Measurements from ENCODE around the gene TTLL5.

DNA sequence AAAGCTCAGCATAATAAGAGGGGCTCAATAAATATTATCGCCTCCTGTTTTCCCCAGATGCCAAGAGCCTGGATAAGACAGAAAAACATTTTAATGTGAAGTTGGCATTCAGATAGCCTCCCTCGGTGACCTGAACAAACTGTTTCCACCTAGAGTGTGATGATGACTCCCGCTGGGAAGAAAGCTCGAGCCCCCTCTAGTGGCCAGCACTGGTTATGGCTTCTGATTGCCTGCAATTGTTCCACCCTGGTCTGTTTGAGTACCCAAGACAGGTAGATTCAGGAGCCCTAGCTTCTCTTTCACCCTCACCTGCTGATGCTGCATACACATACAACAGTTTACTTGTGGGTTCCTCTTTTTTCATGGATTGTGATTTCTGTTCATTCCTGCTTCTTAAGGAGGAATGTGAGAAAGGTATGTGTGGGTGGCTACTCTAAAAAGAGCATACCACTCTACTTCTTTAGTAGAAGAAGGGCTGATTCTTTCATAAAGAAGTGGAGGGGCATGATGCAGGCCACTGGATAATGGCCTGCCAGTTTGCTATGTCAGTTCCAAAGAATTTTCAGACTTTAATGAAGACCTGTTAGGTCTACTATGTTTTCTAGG lies 6.8 kb upstream of the TTLL5 start:
- TF ChIP-seq, protein P1, sequence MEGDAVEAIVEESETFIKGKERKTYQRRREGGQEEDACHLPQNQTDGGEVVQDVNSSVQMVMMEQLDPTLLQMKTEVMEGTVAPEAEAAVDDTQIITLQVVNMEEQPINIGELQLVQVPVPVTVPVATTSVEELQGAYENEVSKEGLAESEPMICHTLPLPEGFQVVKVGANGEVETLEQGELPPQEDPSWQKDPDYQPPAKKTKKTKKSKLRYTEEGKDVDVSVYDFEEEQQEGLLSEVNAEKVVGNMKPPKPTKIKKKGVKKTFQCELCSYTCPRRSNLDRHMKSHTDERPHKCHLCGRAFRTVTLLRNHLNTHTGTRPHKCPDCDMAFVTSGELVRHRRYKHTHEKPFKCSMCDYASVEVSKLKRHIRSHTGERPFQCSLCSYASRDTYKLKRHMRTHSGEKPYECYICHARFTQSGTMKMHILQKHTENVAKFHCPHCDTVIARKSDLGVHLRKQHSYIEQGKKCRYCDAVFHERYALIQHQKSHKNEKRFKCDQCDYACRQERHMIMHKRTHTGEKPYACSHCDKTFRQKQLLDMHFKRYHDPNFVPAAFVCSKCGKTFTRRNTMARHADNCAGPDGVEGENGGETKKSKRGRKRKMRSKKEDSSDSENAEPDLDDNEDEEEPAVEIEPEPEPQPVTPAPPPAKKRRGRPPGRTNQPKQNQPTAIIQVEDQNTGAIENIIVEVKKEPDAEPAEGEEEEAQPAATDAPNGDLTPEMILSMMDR (IDR thresholded peaks at IDR 0.05; ENCODE audit: insufficient read depth, low read length, poor library complexity, severe bottlenecking), result peak; percentile 83
- no peak for TF ChIP-seq EZH2phosphoT487 (conservative IDR thresholded peaks at IDR 0.05; ENCODE audit: low read length)

All from SU-DHL-6 (cell line).